HG03108 (cell line): ENCODE measurements around the gene CTNNBIP1.

ENCODE experiments used
- ATAC-seq: cut with Tn5 transposase; IDR thresholded peaks from one replicate; pipeline ENCODE4 v1.9.1; 2021; ENCODE audit warnings: moderate library complexity; ENCODE audit not compliant: unreplicated experiment

CTNNBIP1 gene

GRCh38 chr1:9881838-9882249, 28.2 kb downstream of the CTNNBIP1 start:
- no peak for ATAC-seq

DNA sequence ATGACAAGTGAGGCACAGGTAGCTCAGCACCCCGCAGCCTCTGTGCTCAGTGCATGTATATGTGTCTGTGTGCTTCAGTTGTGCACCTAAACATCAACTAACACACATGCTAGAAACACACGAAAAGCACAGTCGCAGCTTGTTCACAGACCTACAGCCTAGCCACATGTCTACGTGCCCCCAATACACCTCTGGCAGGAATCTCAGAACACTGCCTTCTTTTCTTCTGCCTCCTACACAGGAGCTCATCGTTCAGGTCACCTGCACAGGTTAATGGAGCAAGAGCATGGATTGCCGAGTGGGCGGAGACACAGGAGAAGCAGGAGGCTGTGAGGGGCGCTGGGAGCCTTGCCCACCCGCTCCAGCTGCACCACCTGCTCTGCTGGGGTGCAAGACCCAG, 31.7 kb downstream of the CTNNBIP1 start:
- no peak for ATAC-seq

- ATAC-seq: no peak
Observed at GRCh38 chr1:9877962-9878361, 32.1 kb downstream of the CTNNBIP1 start.

GRCh38 chr1:9875636-9876000, 34.5 kb downstream of the CTNNBIP1 start:
- no peak for ATAC-seq

DNA sequence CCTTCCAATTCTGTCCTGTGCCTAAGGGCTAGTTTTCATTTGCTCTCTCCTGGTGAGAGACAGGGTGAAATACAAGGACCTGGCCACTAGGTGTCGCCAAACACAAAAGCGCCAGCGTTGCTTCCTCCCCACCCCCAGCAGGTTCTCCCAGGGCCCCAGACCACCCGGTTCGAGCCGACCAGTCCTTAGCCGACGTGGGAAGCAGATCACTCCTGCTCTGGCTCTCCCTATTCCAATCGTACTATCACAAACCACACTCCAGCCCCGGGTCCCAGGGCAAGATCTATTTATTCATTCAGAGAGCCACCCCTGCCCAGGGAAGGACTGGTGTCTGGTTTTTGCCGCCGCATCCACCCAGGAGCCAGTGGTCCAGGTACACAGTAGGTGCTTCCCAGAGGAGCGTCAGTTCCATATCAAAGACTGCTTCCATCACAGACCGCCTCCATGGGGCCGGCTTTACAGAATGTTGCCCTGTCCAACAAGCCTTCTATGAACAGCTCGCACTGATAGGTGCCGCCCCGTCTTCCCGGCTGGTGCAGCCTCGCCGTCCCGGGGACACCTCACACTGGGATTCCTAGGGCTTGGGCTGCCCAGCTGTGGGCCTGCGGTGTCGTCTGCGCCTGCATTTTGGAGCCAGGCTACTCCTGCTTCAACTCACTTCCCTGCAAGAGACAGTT, 35.0 kb downstream of the CTNNBIP1 start:
- no peak for ATAC-seq

GRCh38 chr1:9874412-9874811, 35.7 kb downstream of the CTNNBIP1 start:
- ATAC-seq: no peak

GRCh38 chr1:9873992-9874391, 36.1 kb downstream of the CTNNBIP1 start:
- no peak for ATAC-seq

DNA sequence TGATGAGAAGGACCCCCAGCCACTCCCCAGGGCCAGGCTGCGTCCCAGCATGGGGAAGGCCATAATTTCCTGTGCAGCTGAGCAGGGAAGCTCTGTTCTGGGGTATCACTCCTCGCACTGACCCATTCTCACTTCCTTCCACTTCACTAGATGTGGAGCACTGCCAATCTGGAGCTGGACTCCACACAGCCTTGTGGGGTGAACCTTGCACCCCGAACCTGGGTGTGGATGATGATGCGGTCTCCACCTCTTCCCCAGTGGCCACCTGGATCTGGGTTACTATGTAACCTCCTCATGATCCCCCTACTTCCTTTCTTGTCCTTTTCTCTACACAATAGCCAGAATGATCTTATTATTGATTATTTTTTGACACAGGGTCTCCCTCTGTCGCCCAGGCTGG, 36.7 kb downstream of the CTNNBIP1 start:
- ATAC-seq: no peak

DNA sequence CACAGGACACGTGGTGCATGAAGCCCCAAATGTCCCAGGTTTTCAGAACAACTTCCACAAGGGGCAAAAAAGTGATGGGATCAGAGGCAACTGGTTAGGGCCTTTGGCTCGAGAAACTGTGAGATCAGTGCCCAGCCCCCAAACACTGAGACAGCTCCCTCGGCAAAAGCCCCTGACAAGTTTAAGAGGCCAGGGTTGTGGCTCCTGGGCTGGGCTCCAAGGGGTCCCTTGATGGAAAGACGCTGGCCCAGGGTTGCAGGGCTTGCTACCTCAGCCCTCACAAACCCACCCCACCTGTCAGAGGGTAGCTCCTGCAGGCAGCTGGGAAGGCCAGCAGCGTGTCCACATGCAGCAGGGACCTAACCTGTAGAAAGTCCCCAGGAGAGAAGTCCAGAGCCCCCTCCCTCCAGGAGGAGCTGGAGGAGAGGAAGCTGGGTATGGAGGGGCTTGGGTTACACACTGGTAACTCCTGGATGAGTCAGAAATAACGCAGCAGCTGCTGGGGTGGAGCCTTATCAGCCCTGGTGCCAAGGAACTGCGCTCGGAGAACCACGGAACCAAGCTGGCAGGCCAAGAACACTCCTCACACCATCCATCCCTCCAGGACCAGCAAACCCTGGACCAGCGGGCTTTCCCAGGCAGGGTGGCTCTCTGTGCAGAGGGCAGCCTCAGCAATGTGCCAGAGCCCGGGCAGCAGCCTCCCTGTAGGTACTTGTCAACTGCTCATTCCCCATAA, 37.5 kb downstream of the CTNNBIP1 start:
- ATAC-seq: no peak

GRCh38 chr1:9871707-9872425, 38.2 kb downstream of the CTNNBIP1 start:
- no peak for ATAC-seq

DNA sequence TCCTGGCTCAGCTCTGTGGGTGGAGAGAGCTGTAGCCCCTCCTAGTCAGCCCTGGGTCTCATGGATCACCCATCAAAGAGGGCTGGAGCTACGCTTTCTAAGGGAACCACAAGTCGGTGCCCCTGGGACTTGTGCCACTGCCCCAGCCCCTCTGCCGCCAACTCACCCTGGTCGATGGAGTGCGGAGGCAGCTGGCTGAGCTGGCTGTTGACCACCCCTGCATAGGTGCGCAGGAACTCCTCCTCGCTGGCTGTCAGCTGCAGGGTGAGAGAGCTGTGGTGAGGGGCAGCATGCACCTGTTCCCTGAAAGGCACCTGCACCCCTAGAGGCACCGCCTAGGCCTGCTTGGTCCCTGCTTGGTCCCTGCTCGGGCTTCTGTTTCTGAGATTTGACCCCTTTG, 39.0 kb downstream of the CTNNBIP1 start:
- ATAC-seq: no peak

DNA sequence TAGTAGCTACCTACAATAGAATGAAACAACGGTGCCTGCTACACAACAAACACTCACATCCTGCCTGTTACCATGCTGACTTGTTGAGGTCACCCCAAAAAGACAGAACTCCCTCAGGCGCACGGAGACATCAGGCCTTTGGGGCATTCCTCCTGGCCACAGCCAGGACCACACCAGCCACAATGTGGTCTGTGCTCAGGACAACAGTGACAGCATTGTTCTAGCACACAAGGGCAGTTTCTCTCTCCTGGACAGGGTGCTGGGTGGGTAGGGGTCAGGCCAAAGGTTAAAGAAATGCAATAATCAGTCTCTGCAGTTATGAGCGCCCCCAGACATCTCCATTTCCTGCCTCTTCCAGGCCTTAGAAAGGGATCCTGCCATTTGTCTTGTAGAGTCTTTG, 39.5 kb downstream of the CTNNBIP1 start:
- ATAC-seq: no peak

DNA sequence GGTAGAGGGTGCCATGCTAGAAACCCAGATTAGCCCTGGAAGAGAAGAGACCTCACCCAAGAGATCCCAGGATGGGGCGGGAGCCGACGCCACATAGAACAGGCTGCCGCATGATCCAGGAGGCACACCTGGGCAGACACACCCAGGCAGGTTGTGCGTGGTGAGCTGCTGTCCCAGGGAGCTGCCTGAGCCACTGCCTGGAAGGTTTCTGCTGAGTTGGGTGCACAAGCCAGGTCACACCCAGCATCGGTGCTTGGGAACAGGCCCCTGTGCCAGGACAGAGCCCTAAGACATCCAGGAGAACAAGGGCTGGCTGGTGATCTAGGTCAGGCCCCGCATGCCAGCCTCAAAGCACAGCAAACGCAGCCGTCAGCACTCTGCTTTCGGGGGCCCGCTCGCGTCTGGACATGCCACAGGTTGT, 40.2 kb downstream of the CTNNBIP1 start:
- ATAC-seq: no peak

DNA sequence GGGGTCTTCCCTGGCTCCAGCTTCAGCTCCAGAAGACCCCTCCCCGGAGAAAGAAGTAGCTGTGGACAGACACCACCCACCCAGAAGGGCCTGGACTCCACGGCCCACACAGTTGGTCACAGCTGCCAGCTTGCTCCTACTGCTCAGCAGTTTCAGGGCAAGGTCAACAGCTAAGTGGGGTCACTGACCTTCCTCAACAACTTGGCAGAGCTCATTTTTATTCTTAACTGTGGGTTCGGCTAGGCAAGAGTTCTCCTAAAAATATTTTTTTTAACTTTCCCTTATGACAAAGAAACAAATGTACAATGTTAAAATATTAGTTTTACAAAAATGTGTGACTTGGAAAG, 41.9 kb downstream of the CTNNBIP1 start:
- no peak for ATAC-seq

GRCh38 chr1:9867408-9868243, 42.4 kb downstream of the CTNNBIP1 start:
- no peak for ATAC-seq

DNA sequence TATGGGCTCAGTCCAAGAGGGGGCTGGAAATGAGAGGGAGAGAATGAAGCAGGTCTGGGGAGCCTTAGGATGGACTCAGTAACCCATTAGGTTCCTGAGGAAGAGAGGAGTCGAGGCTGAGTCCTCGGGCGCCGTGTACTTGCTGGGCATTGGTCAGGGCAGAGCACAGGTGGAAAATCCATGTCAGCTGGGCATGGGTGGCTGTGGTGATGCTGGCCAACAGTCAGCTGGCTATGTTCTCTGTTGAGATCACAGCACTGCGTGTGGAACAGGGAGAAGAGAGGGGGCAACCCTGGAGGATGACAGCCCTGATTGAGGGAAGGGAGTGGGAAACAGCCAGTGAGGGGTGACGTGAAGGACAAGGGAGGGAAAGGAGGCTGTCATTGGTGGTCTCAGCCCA, 43.2 kb downstream of the CTNNBIP1 start:
- ATAC-seq: no peak

DNA sequence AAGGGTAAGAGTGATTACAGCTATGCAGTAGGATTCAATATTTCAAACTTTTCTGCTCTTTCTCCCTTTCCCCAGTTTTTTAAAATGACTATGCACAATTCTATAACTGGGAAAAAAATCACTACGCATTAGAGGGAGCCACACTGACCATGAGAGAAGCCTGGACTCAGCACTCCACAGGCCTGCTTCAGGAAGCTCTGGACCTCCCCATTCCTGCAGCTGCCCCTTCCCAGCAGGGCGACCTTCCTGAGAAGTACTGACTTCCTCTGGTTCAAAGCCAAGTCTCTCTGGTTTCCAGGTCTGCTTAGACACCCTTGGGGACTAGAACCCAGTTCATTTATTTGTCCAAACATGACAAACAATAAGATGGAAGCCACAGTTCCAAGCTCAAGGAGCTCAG, 44.3 kb downstream of the CTNNBIP1 start:
- no peak for ATAC-seq

GRCh38 chr1:9863371-9863770, 46.7 kb downstream of the CTNNBIP1 start:
- ATAC-seq: no peak

DNA sequence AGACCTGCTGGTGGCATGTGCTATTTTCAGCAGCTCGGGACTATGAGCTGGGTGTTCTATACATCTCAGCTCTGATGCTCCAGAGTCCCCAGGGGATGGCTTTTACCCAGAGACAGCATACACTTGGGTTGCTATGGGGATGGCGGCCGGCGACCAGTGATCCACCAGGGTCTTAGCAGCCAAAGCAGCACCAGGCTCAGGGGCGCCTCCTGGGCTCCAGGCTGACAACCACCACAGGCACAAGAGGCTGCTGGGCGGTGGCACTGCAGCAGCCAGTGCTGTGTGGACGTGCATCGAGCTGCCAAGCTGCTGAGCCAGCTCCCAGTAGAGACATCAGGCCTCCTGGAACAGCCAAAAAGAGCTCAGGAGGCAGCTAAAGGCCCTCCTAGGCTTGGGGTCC, 48.7 kb downstream of the CTNNBIP1 start:
- ATAC-seq: no peak

- ATAC-seq: no peak
Observed at GRCh38 chr1:9860887-9861286, 49.2 kb downstream of the CTNNBIP1 start.

- no peak for ATAC-seq
Observed at GRCh38 chr1:9859281-9860014, 50.6 kb downstream of the CTNNBIP1 start.
